Right ventricle myocardium inferior (tissue), 1 donor: ENCODE data around the gene CALN1. TPM values are rescaled to one million over a fixed set of nuclear protein-coding genes. Genes with fewer than 3 reads are reported as not detected.

Experiments
- ATAC-seq: fragments of 200-7000 bp; cut with Tn5 transposase; one replicate; pipeline ENCODE4 v1.9.1; 2020; ENCODE audit warnings: mild to moderate bottlenecking, moderate library complexity
- DNase-seq: peaks from one replicate; pipeline ENCODE4 v3.0.0; 2021; ENCODE audit errors: missing footprints
- intact Hi-C: fragments of 100-400 bp; cut with DNase I; formaldehyde crosslinking; loops from one replicate; pipeline ENCODE4 v1.11.0; 2022
- total RNA-seq: library from RNA; stranded (reverse); fragmentation: NEBNext Ultra II Directional; extraction: Animal tissue kit (Norgen Biotek cat#: 25700); gene quantifications from one replicate; pipeline ENCODE4 v1.2.1, GENCODE V29; 2021
- donor health status: DM: no; HTN: yes; CAD: no; lungs with severe emphysema.

CALN1 gene
- total RNA-seq, 1 donor from 2014 or later: not detected

GRCh38 chr7:72335561-72336381 is 76.4 kb downstream of the CALN1 start:
- DNase-seq: no peak
- no peak for ATAC-seq
- intact Hi-C loops: no loop called here

- no peak for DNase-seq
- intact Hi-C loops: no loop called here
- no peak for ATAC-seq
Measured at GRCh38 chr7:72334698-72335097, 77.4 kb downstream of the CALN1 start.

- DNase-seq (no peak), ATAC-seq (no peak)
- intact Hi-C loops: no loop called here
Measured at GRCh38 chr7:72334066-72334465, 78.1 kb downstream of the CALN1 start.

GRCh38 chr7:72326811-72327210 is 85.3 kb downstream of the CALN1 start:
- intact Hi-C loops: no loop called here
- no peak for ATAC-seq
- no peak for DNase-seq

GRCh38 chr7:72326365-72326764 is 85.8 kb downstream of the CALN1 start:
- DNase-seq (no peak), ATAC-seq (no peak)
- intact Hi-C loops: no loop called here

- ATAC-seq (no peak), DNase-seq (no peak)
- intact Hi-C loops: no loop called here
Measured at GRCh38 chr7:72325561-72325960, 86.6 kb downstream of the CALN1 start.

- ATAC-seq (no peak), DNase-seq (no peak)
- intact Hi-C loops: no loop called here
Measured at GRCh38 chr7:72321637-72322036, 90.5 kb downstream of the CALN1 start.

- intact Hi-C loops: no loop called here
- ATAC-seq (no peak), DNase-seq (no peak)
Measured at GRCh38 chr7:72321081-72321480, 91.1 kb downstream of the CALN1 start.

- intact Hi-C loops: no loop called here
- DNase-seq: no peak
- ATAC-seq: no peak
Measured at GRCh38 chr7:72317341-72317740, 94.8 kb downstream of the CALN1 start.

GRCh38 chr7:72316148-72316547 is 96.0 kb downstream of the CALN1 start:
- no peak for DNase-seq
- intact Hi-C loops: no loop called here
- no peak for ATAC-seq

- ATAC-seq: no peak
- intact Hi-C loops: no loop called here
- DNase-seq: no peak
Measured at GRCh38 chr7:72313906-72314305, 98.2 kb downstream of the CALN1 start.

- ATAC-seq (no peak), DNase-seq (no peak)
- intact Hi-C loops: no loop called here
Measured at GRCh38 chr7:72310301-72310700, 101.8 kb downstream of the CALN1 start.

- ATAC-seq (no peak), DNase-seq (no peak)
- intact Hi-C loops: no loop called here
Measured at GRCh38 chr7:72309476-72309875, 102.7 kb downstream of the CALN1 start.

GRCh38 chr7:72308986-72309385 is 103.2 kb downstream of the CALN1 start:
- no peak for DNase-seq
- intact Hi-C loops: no loop called here
- ATAC-seq: no peak

GRCh38 chr7:72307566-72307965 is 104.6 kb downstream of the CALN1 start:
- ATAC-seq (no peak), DNase-seq (no peak)
- intact Hi-C loops: no loop called here

- ATAC-seq (no peak), DNase-seq (no peak)
- intact Hi-C loops: no loop called here
Measured at GRCh38 chr7:72298912-72299311, 113.2 kb downstream of the CALN1 start.

GRCh38 chr7:72298091-72298490 is 114.0 kb downstream of the CALN1 start:
- intact Hi-C loops: no loop called here
- DNase-seq: no peak
- no peak for ATAC-seq

- no peak for DNase-seq
- ATAC-seq: no peak
- intact Hi-C loops: no loop called here
Measured at GRCh38 chr7:72297636-72298035, 114.5 kb downstream of the CALN1 start.

GRCh38 chr7:72292794-72293193 is 119.3 kb downstream of the CALN1 start:
- no peak for ATAC-seq
- no peak for DNase-seq
- intact Hi-C loops: no loop called here

- no peak for DNase-seq
- ATAC-seq: no peak
- intact Hi-C loops: no loop called here
Measured at GRCh38 chr7:72292118-72292517, 120.0 kb downstream of the CALN1 start.

GRCh38 chr7:72286519-72286918 is 125.6 kb downstream of the CALN1 start:
- DNase-seq (no peak), ATAC-seq (no peak)
- intact Hi-C loops: no loop called here
